Measurements from ENCODE around the gene SLC13A2. TPM values are rescaled to one million over a fixed set of nuclear protein-coding genes. Genes with fewer than 3 reads are reported as not detected.

Gene SLC13A2
- total and polyA plus RNA-seq, 9 of the 15 experiments (the other 6 are each of a cell fraction or from before 2014, with no cell fraction given): 0.13 TPM; not detected in 8

- intact Hi-C loops (cut with micrococcal nuclease) (no loop called here), in situ Hi-C loops (cut with MboI) (no loop called here)
- H3K4me3 ChIP-seq: no peak overlapping the region
- peaks cover 6 to 50% of the 10 kb centered on the region in 2 experiments; a peak in 3 of 5 replicates for H3K27me3 ChIP-seq (ENCODE audit: control insufficient read depth in 2 of 2, insufficient read depth in 2 of 2, low read length in 2 of 2)
- no peaks in the 10 kb centered on the region for H3K9me3 ChIP-seq (replicated peaks; ENCODE audit: control insufficient read depth, insufficient read depth, low read depth, low read length)
- DNase-seq (ENCODE audit: extremely low read depth in 1 of 4, low spot score in 3 of 4): no peak
- H3K27ac ChIP-seq (ENCODE audit: extremely low read depth, low read depth, low read length): no peak overlapping the region
- ATAC-seq: no peak
- FAIRE-seq: no peak
- no peaks in the 10 kb centered on the region for H3K36me3 ChIP-seq (ENCODE audit: control insufficient read depth, insufficient read depth, low read length)
- H3K9ac ChIP-seq (ENCODE audit: insufficient read depth in 1 of 2, low read depth in 2 of 2, low read length in 2 of 2): no peak overlapping the region
- CTCF ChIA-PET (ENCODE audit: low intra/inter-chr PET ratio): interaction anchor here (2.9 to 4.5 kb wide), 2 partner anchors 48 to 120 kb away, joined by 16 to 69 read pairs; partner anchors contain the start of gene RSKR
- WGBS (ENCODE audit: insufficient coverage, low coverage, missing lambda C conversion rate): under 1% methylated on average over 8 of the region's 9 CpGs
- no peaks in the 10 kb centered on the region for H3K9me1 ChIP-seq (ENCODE audit: control insufficient read depth, insufficient read depth, low read length)
- H3K79me2 ChIP-seq (ENCODE audit: control insufficient read depth, insufficient read depth, low read length): no peaks in the 10 kb centered on the region
- H3K4me1 ChIP-seq (replicated peaks in 1 of 2; ENCODE audit: control insufficient read depth in 2 of 2, insufficient read depth in 2 of 2, low read length in 2 of 2): peaks cover 0 to 2% of the 10 kb centered on the region in 2 experiments; a peak in 1 of 5 replicates
- peaks cover 13% of the 10 kb centered on the region; the same call in 1 of the 2 replicates for H4K20me1 ChIP-seq (replicated peaks; ENCODE audit: control insufficient read depth, insufficient read depth, low read length)
- no TSS peak for BruUV-seq (replicated peaks)
- no peak overlapping the region for H3K4me2 ChIP-seq (ENCODE audit: insufficient read depth, low read length)
- POLR2A ChIA-PET: no interaction called here
- H2AFZ ChIP-seq (ENCODE audit: low read depth, low read length): no peak overlapping the region
- TF ChIP-seq ZNF280B (CRISPR knock-in tag; IDR thresholded peaks at IDR 0.05) (no peak), ZNF407 (IDR thresholded peaks at IDR 0.05; ENCODE audit: low read depth) (no peak), RB1 (IDR thresholded peaks at IDR 0.05; ENCODE audit: low read depth) (no peak), ZNF589 (CRISPR knock-in tag; IDR thresholded peaks at IDR 0.05; ENCODE audit: low read depth) (no peak), FUS (optimal IDR thresholded peaks at IDR 0.05; ENCODE audit: low read depth, low read length) (no peak), ZBTB5 (IDR thresholded peaks at IDR 0.05) (no peak), SIN3A (IDR thresholded peaks at IDR 0.05; ENCODE audit: borderline replicate concordance in 2 of 2, control insufficient read depth in 1 of 2, low read depth in 2 of 2, low read length in 2 of 2) (no peak), SMARCE1 (IDR thresholded peaks at IDR 0.05) (no peak), VEZF1 (CRISPR knock-in tag; IDR thresholded peaks at IDR 0.05) (no peak)
These were observed 20.0 kb downstream of the SLC13A2 start for GRCh38 chr17:28493460-28493859.
